ENCODE measurements around the gene TMEM258. TPM values are rescaled to one million over a fixed set of nuclear protein-coding genes. Genes with fewer than 3 reads are reported as not detected.
A peak's percentile ranks its signal among the peaks of the same experiment; 100 is the strongest.

Gene TMEM258
- total and polyA plus RNA-seq, 9 of the 15 experiments (the other 6 are each of a cell fraction or from before 2014, with no cell fraction given): 97.2 to 856 (median 231) TPM

DNA sequence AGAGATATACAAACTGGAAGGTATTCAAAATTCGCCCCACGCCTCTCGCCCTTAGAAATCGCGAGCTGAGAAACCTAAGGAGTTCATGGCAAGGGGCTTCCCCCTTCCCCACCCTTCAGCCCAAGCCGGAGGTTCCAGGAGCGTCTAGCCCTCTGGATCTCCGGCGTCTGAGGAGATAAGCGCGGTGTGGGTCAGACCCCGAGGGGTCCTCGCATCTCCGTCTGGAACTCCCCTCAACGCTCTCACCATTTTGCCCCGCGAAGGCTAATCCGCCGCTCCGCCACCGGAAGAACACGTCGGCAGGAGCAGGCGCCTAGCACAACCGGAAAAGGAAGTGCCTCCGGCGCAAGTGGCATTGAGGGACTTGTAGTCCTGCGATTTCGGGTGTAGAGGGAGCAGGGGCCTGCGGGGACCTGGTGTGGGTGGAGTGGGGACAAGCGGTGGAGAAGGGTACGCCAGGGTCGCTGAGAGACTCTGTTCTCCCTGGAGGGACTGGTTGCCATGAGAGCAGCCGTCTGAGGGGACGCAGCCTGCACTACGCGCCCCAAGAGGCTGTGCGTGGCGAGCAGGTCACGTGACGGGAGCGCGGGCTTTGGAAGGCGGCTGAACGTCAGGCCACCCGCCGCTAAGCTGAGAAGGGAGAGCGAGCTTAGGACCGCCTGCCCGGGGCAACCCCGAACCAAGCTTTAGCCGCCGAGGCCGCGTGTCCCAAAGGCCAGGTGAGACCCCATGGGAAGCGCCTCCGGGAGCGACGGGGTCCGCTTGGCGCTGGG is at the start of gene TMEM258, which contains the start of gene FEN1 (continued):
- TF ChIP-seq, protein P1, sequence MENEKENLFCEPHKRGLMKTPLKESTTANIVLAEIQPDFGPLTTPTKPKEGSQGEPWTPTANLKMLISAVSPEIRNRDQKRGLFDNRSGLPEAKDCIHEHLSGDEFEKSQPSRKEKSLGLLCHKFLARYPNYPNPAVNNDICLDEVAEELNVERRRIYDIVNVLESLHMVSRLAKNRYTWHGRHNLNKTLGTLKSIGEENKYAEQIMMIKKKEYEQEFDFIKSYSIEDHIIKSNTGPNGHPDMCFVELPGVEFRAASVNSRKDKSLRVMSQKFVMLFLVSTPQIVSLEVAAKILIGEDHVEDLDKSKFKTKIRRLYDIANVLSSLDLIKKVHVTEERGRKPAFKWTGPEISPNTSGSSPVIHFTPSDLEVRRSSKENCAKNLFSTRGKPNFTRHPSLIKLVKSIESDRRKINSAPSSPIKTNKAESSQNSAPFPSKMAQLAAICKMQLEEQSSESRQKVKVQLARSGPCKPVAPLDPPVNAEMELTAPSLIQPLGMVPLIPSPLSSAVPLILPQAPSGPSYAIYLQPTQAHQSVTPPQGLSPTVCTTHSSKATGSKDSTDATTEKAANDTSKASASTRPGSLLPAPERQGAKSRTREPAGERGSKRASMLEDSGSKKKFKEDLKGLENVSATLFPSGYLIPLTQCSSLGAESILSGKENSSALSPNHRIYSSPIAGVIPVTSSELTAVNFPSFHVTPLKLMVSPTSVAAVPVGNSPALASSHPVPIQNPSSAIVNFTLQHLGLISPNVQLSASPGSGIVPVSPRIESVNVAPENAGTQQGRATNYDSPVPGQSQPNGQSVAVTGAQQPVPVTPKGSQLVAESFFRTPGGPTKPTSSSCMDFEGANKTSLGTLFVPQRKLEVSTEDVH (IDR thresholded peaks at IDR 0.05; ENCODE audit: low read depth, partially characterized antibody): peak; percentile 99
- TF ChIP-seq, protein P2, sequence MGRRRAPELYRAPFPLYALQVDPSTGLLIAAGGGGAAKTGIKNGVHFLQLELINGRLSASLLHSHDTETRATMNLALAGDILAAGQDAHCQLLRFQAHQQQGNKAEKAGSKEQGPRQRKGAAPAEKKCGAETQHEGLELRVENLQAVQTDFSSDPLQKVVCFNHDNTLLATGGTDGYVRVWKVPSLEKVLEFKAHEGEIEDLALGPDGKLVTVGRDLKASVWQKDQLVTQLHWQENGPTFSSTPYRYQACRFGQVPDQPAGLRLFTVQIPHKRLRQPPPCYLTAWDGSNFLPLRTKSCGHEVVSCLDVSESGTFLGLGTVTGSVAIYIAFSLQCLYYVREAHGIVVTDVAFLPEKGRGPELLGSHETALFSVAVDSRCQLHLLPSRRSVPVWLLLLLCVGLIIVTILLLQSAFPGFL (CRISPR knock-in tag; IDR thresholded peaks at IDR 0.05): no peak
- TF ChIP-seq, protein P3, sequence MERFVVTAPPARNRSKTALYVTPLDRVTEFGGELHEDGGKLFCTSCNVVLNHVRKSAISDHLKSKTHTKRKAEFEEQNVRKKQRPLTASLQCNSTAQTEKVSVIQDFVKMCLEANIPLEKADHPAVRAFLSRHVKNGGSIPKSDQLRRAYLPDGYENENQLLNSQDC (CRISPR knock-in tag; IDR thresholded peaks at IDR 0.05): no peak
- no peak for TF ChIP-seq GATA2 (CRISPR knock-in tag; IDR thresholded peaks at IDR 0.05)
- TF ChIP-seq, protein P4, sequence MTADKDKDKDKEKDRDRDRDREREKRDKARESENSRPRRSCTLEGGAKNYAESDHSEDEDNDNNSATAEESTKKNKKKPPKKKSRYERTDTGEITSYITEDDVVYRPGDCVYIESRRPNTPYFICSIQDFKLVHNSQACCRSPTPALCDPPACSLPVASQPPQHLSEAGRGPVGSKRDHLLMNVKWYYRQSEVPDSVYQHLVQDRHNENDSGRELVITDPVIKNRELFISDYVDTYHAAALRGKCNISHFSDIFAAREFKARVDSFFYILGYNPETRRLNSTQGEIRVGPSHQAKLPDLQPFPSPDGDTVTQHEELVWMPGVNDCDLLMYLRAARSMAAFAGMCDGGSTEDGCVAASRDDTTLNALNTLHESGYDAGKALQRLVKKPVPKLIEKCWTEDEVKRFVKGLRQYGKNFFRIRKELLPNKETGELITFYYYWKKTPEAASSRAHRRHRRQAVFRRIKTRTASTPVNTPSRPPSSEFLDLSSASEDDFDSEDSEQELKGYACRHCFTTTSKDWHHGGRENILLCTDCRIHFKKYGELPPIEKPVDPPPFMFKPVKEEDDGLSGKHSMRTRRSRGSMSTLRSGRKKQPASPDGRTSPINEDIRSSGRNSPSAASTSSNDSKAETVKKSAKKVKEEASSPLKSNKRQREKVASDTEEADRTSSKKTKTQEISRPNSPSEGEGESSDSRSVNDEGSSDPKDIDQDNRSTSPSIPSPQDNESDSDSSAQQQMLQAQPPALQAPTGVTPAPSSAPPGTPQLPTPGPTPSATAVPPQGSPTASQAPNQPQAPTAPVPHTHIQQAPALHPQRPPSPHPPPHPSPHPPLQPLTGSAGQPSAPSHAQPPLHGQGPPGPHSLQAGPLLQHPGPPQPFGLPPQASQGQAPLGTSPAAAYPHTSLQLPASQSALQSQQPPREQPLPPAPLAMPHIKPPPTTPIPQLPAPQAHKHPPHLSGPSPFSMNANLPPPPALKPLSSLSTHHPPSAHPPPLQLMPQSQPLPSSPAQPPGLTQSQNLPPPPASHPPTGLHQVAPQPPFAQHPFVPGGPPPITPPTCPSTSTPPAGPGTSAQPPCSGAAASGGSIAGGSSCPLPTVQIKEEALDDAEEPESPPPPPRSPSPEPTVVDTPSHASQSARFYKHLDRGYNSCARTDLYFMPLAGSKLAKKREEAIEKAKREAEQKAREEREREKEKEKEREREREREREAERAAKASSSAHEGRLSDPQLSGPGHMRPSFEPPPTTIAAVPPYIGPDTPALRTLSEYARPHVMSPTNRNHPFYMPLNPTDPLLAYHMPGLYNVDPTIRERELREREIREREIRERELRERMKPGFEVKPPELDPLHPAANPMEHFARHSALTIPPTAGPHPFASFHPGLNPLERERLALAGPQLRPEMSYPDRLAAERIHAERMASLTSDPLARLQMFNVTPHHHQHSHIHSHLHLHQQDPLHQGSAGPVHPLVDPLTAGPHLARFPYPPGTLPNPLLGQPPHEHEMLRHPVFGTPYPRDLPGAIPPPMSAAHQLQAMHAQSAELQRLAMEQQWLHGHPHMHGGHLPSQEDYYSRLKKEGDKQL (CRISPR knock-in tag; IDR thresholded peaks at IDR 0.05; ENCODE audit: borderline replicate concordance): no peak
- TF ChIP-seq SMAD4 (CRISPR knock-in tag; conservative IDR thresholded peaks at IDR 0.05): 0 out of 2 replicates have a peak, but pooled peaks have one; percentile 44
- TF ChIP-seq, protein P5, sequence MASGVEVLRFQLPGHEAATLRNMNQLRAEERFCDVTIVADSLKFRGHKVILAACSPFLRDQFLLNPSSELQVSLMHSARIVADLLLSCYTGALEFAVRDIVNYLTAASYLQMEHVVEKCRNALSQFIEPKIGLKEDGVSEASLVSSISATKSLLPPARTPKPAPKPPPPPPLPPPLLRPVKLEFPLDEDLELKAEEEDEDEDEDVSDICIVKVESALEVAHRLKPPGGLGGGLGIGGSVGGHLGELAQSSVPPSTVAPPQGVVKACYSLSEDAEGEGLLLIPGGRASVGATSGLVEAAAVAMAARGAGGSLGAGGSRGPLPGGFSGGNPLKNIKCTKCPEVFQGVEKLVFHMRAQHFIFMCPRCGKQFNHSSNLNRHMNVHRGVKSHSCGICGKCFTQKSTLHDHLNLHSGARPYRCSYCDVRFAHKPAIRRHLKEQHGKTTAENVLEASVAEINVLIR (CRISPR knock-in tag; IDR thresholded peaks at IDR 0.05): peak; percentile 52; the same call in 1 of the 2 replicates
- peak; percentile 33; the same call in 1 of the 2 replicates for TF ChIP-seq MTA1 (IDR thresholded peaks at IDR 0.05; ENCODE audit: borderline replicate concordance)
- TF ChIP-seq, protein P6, sequence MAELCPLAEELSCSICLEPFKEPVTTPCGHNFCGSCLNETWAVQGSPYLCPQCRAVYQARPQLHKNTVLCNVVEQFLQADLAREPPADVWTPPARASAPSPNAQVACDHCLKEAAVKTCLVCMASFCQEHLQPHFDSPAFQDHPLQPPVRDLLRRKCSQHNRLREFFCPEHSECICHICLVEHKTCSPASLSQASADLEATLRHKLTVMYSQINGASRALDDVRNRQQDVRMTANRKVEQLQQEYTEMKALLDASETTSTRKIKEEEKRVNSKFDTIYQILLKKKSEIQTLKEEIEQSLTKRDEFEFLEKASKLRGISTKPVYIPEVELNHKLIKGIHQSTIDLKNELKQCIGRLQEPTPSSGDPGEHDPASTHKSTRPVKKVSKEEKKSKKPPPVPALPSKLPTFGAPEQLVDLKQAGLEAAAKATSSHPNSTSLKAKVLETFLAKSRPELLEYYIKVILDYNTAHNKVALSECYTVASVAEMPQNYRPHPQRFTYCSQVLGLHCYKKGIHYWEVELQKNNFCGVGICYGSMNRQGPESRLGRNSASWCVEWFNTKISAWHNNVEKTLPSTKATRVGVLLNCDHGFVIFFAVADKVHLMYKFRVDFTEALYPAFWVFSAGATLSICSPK (IDR thresholded peaks at IDR 0.05; ENCODE audit: borderline replicate concordance): peak; percentile 55; the same call in 1 of the 2 replicates
- TF ChIP-seq, protein P7, sequence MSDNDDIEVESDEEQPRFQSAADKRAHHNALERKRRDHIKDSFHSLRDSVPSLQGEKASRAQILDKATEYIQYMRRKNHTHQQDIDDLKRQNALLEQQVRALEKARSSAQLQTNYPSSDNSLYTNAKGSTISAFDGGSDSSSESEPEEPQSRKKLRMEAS (CRISPR knock-in tag; IDR thresholded peaks at IDR 0.05): peak; percentile 96
- TF ChIP-seq XRCC3 (IDR thresholded peaks at IDR 0.05): no peak

Data from K562 (cell line).